ENCODE measurements around the gene SAG.

DNA sequence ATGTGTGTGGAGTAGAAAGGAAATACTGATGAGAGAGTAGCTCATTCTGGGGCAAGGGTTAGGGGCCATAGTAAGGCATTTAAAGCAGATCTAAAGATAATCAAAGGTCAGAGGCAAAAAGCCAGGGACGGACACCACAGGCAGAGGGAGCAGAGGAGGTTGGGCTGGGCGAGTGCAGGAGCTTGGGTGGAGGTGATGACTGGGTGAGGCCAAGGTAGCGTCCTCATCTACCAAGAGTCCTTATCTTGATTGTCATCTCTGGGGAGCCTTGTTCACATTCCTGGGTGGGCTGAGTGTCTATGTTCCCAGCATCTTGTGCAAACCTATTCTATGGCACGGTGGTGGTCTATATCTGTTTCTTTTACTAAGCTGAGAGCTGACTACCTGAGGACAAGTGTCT lies 26.1 kb upstream of the SAG start:
- TF ChIP-seq FOXM1 (IDR thresholded peaks at IDR 0.05; ENCODE audit: borderline replicate concordance), result no peak
- TF ChIP-seq TARDBP (IDR thresholded peaks at IDR 0.05), result no peak
- no peak for TF ChIP-seq SUZ12 (IDR thresholded peaks at IDR 0.05)
- no peak for TF ChIP-seq BHLHE40 (IDR thresholded peaks at IDR 0.05; ENCODE audit: borderline replicate concordance)
- no peak for TF ChIP-seq FOXK2 (IDR thresholded peaks at IDR 0.05)
- no peak for TF ChIP-seq ARNT (IDR thresholded peaks at IDR 0.05)
- TF ChIP-seq HDGF (IDR thresholded peaks at IDR 0.05; ENCODE audit: borderline replicate concordance), result no peak
- no peak for TF ChIP-seq PKNOX1 (IDR thresholded peaks at IDR 0.05)
- TF ChIP-seq CTBP1 (IDR thresholded peaks at IDR 0.05; ENCODE audit: borderline replicate concordance), result no peak
- TF ChIP-seq L3MBTL2 (conservative IDR thresholded peaks at IDR 0.05), result no peak
- no peak for TF ChIP-seq SP1 (IDR thresholded peaks at IDR 0.05)
- TF ChIP-seq ZNF384 (IDR thresholded peaks at IDR 0.05), result no peak
